Breast epithelium (tissue), 3 donors: ENCODE results near the gene GNPTAB.

ENCODE experiments used
- CTCF ChIP-seq, 3 donors: fragments of 450-650 bp; IDR thresholded peaks; one replicate each; pipeline ENCODE4 v1.5.1; 2016 to 2017; ENCODE audit warnings: antibody characterized with exemption in 3 of 3, mild to moderate bottlenecking in 3 of 3, moderate library complexity in 3 of 3
- POLR2AphosphoS5 ChIP-seq, 3 donors: sonication (generic); formaldehyde crosslinking; IDR thresholded peaks; one replicate each; pipeline ENCODE4 v1.6.1; 2017; ENCODE audit warnings: antibody characterized with exemption in 3 of 3

- TF ChIP-seq POLR2AphosphoS5 (IDR thresholded peaks at IDR 0.05) = no peak
- TF ChIP-seq CTCF (IDR thresholded peaks at IDR 0.05) = no peak
Observed at GRCh38 chr12:101845137-101845711, 14.5 kb upstream of the GNPTAB start.
